Body of pancreas (tissue), 4 donors: ENCODE measurements around the gene GMPR2. TPM values are rescaled to one million over a fixed set of nuclear protein-coding genes. Genes with fewer than 3 reads are reported as not detected.
A peak's percentile ranks its signal among the peaks of the same experiment; 100 is the strongest.

ENCODE experiments used
- ATAC-seq: fragments of 150-250 bp; one replicate; pipeline ENCODE4 v1.9.1; 2016
- DNase-seq, 4 donors: peaks; one replicate each; pipeline ENCODE4 v3.0.0-alpha.2; 2019
- H3K27ac ChIP-seq, 4 donors: fragments of 200-600 bp; sonication (generic); 1 replicate in 3 of 4; 2 replicates in 1 of 4; pipeline versions ENCODE4 v1.5.1 to v1.6.1; 2016 to 2019; ENCODE audit warnings: mild to moderate bottlenecking in 1 of 4, mixed read lengths in 1 of 4, moderate library complexity in 1 of 4
- H3K27me3 ChIP-seq, 2 donors: fragments of 200-600 bp; sonication (generic); one replicate each; pipeline ENCODE4 v1.6.0; 2016; ENCODE audit warnings: mild to moderate bottlenecking in 1 of 2
- H3K36me3 ChIP-seq, 2 donors: fragments of 200-600 bp; sonication (generic); replicated peaks in 1 of 2; 2 replicates each; pipeline ENCODE4 v1.5.1; 2016; ENCODE audit warnings: low read depth in 2 of 2; ENCODE audit not compliant: insufficient read depth in 1 of 2
- H3K4me1 ChIP-seq: fragments of 200-600 bp; sonication (generic); one replicate; pipeline ENCODE4 v1.6.0; 2016
- H3K4me3 ChIP-seq, 2 donors: fragments of 200-600 bp; sonication (generic); 1 replicate in 1 of 2; 2 replicates in 1 of 2; pipeline ENCODE4 v1.5.1; 2016 to 2019
- H3K9me3 ChIP-seq, 3 donors: fragments of 200-600 bp; sonication (generic); 1 replicate in 2 of 3; 2 replicates in 1 of 3; pipeline ENCODE4 v1.5.1; 2016
- POLR2A ChIP-seq, 3 donors: fragments of 450-650 bp; IDR thresholded peaks; one replicate each; pipeline ENCODE4 v1.6.1; 2016; ENCODE audit warnings: antibody characterized with exemption in 3 of 3, mild to moderate bottlenecking in 2 of 3
- WGBS, 2 donors: methylation state at CpG; one replicate each; pipeline ENCODE4 v1.1.5; 2017; 5-methylcytosine and 5-hydroxymethylcytosine counted together
- intact Hi-C: fragments of 100-400 bp; cut with DNase I; formaldehyde crosslinking; loops from one replicate; pipeline ENCODE4 v1.15.1; 2023
- total RNA-seq, 2 donors: library from RNA; depleted of rRNA; stranded (reverse); fragments of >200 nt; gene quantifications; one replicate each; pipeline ENCODE4 v1.1.0, GENCODE V29; 2016
- TF ChIP-seq, protein P1 (sequence below), 7 experiments: fragments of 450-650 bp in 4 of 7; fragments of 200-600 bp in 3 of 7; sonication (generic) in 3 of 7; IDR thresholded peaks; one replicate each; pipeline ENCODE4 v1.5.1; 2016 to 2019; ENCODE audit warnings: antibody characterized with exemption in 7 of 7

The GMPR2 gene
- total RNA-seq, 2 donors from 2014 or later: 30.9 to 41.9 TPM

DNA sequence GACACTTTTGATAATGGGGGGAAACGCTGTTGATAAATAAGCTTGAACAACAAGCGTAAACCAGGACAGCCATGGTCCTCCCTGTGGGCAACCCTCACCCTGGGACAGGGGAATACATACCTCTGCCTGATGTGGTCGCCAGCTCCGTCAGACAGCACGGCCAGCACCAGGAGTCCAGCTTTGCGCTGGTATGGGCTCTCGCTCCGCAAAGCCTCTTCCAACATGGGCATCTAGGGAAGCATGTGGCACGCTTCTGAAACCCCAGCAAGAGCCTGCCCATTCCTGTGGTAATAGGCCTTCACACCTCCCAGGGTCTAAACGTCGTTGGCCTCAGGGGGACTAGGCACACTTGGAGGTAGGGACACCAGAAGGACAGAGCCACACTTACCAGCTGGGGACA is 47.0 kb upstream of the GMPR2 start:
- DNase-seq (no peak), ATAC-seq (no peak)
- intact Hi-C loops: no loop called here
- TF ChIP-seq, protein P1, sequence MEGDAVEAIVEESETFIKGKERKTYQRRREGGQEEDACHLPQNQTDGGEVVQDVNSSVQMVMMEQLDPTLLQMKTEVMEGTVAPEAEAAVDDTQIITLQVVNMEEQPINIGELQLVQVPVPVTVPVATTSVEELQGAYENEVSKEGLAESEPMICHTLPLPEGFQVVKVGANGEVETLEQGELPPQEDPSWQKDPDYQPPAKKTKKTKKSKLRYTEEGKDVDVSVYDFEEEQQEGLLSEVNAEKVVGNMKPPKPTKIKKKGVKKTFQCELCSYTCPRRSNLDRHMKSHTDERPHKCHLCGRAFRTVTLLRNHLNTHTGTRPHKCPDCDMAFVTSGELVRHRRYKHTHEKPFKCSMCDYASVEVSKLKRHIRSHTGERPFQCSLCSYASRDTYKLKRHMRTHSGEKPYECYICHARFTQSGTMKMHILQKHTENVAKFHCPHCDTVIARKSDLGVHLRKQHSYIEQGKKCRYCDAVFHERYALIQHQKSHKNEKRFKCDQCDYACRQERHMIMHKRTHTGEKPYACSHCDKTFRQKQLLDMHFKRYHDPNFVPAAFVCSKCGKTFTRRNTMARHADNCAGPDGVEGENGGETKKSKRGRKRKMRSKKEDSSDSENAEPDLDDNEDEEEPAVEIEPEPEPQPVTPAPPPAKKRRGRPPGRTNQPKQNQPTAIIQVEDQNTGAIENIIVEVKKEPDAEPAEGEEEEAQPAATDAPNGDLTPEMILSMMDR (IDR thresholded peaks at IDR 0.05): no peak
- no peak for TF ChIP-seq POLR2A (IDR thresholded peaks at IDR 0.05)
- Histone ChIP-seq H3K27me3 (no peaks in the 10 kb centered on the region), H3K4me1 (peaks cover 24% of the 10 kb centered on the region), H3K9me3 (no peaks in the 10 kb centered on the region), H3K27ac (no peak overlapping the region), H3K36me3 (peaks cover 9 to 24% of the 10 kb centered on the region in 2 donors), H3K4me3 (no peak overlapping the region)
- 65 to 85% methylated on average over 4 to 11 of the region's 11 CpGs for WGBS, 2 donors

DNA sequence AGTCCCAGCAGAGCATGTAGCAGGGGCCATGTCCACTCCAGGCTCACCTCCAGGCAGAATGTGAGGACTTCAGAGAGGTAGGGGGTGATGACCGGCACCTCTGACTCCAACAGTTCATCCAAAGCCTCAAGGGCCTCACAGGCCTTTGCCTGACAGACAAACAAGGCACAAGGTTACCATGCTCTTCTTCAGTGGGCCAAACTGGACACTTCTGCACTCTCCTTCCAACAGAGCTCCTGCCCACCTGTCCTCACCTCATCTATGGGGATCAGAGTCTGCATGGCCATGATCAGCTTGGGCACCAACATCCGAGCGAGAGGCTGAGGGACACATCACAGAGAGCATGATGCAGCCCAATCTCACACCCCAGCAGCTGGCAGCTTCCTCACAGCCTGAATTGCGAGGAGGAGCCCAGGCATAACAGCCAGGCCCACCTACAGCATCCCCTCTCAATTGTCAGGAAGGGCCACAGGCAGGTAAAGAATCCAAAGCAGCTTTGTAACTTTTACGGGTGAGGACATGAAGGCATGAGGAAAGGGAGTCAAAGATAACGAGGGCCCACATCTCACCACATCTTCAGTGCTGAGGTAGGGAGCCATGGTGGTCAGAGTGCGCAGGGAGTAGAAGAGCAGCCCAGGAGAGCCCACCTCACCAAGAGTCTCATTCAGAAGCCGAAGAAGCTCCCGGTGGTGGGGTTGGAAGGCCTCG is 45.7 kb upstream of the GMPR2 start:
- intact Hi-C loops: no loop called here
- H3K36me3 ChIP-seq: peaks cover 9 to 26% of the 10 kb centered on the region in 2 donors
- no peak for DNase-seq

DNA sequence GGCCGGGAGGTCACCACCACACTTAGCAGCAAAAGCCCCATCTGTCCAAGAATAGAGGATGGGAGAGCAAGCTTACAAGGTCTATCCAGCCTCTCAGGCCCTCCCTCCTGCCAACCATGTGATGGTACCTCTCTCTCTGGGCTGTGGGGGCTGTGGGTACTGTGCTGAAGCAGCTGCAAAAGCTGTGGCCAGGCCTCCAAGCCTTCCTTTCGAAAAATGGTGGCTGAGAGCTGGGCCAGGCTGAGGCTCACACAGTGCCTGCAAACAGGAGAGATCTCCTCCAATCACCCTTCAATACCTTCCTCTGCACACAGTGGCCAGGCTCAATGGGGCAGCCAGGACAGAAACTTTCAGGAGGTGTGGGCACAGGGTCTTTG is 45.2 kb upstream of the GMPR2 start:
- no peak for TF ChIP-seq POLR2A (IDR thresholded peaks at IDR 0.05)
- TF ChIP-seq, protein P1 (IDR thresholded peaks at IDR 0.05): no peak
- peak overlapping the region; percentile 42 to 87 (median 68) for H3K27ac ChIP-seq
- H3K9me3 ChIP-seq: no peaks in the 10 kb centered on the region
- H3K27me3 ChIP-seq: no peaks in the 10 kb centered on the region
- H3K36me3 ChIP-seq: peaks cover 9 to 24% of the 10 kb centered on the region in 2 donors
- no peak overlapping the region for H3K4me3 ChIP-seq
- H3K4me1 ChIP-seq: peaks cover 30% of the 10 kb centered on the region
- DNase-seq (no peak), ATAC-seq (no peak)
- intact Hi-C loops: no loop called here
- WGBS, 2 donors: 66 to 100% methylated on average over 1 to 2 of the region's 2 CpGs

More for the DNA sequence above, 45.7 kb upstream of the GMPR2 start:
- Histone ChIP-seq H3K27me3 (no peaks in the 10 kb centered on the region), H3K27ac (no peak overlapping the region), H3K4me3 (no peak overlapping the region), H3K9me3 (no peaks in the 10 kb centered on the region), H3K4me1 (peaks cover 24% of the 10 kb centered on the region)
- ATAC-seq: no peak
- TF ChIP-seq, protein P1 (IDR thresholded peaks at IDR 0.05): no peak
- no peak for TF ChIP-seq POLR2A (IDR thresholded peaks at IDR 0.05)
- WGBS, 2 donors: 84 to 100% methylated on average over 2 to 10 of the region's 10 CpGs

DNA sequence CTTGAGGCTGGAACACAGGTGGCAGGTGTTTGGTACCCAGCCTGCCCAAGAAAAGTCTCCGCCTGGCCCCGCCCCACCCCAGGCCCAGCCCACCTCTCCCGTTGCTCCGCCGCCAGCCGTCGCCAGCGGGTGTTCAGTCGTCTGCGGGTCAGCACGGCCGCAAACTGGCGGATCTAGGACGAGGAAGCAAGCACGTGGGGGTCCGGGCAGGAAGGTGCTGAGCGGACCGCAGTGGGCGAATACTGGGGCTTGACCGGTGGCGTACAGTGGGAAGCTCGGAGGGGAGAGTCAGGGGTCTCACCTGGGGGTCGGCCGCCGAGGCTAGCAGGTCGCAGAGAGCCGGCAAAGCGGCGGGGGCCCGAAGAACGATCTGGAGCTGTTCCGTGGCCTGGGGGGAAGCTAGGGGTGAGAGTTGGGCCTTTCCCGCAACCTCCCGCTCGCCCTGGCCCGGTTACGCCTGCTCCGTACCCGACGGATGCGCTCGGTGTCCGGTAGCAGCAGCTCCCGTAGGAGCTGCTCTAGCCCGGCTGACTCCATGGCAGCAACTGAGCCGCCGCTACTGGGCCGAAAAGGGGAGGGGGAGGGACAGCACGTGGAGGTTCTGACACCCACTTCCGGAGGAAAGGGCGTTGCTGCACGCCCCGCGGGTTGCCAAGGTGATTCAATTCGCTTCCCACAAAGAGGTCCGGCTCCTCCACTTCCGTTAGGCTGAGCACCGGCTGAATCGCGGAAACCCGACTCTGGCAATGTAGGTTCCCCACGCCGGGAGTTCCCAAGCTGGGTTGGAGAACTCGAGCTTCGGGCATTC is 44.3 kb upstream of the GMPR2 start, which contains the start of gene IPO4:
IPO4 (minus strand) TSS at position 566 of the 808 bp plus-strand sequence; CDS start at position 537, 29 bp downstream.
- Histone ChIP-seq H3K9me3 (no peaks in the 10 kb centered on the region), H3K27ac (peak within 1 kb of the TSS; percentile 42 to 87 (median 68)), H3K4me3 (peak within 1 kb of the TSS; percentile 16 to 24), H3K36me3 (peaks cover 1 to 15% of the 10 kb centered on the region in 2 donors), H3K27me3 (no peaks in the 10 kb centered on the region), H3K4me1 (peaks cover 38% of the 10 kb centered on the region)
- TF ChIP-seq POLR2A (IDR thresholded peaks at IDR 0.05): peak in 2 of 3 donors; percentile 84 to 85
- TF ChIP-seq, protein P1 (IDR thresholded peaks at IDR 0.05): peak in 1 of 7 experiments; percentile 8
- intact Hi-C loops: no loop called here
- ATAC-seq: peak; percentile 98
- peak; percentile 96 to 98 (median 97) for DNase-seq
- WGBS, 2 donors: 0% methylated on average over 11 to 65 of the region's 65 CpGs
